ENCODE measurements around the gene RGMA. TPM values are rescaled to one million over a fixed set of nuclear protein-coding genes. Genes with fewer than 3 reads are reported as not detected.
"Not testable (repeated sequence)": the region's sequence is repeated elsewhere in the genome, so short reads cannot be mapped to it uniquely, and the experiment has no call there.

The RGMA gene
- total RNA-seq, 1 donor from 2014 or later = 11.4 TPM

DNA sequence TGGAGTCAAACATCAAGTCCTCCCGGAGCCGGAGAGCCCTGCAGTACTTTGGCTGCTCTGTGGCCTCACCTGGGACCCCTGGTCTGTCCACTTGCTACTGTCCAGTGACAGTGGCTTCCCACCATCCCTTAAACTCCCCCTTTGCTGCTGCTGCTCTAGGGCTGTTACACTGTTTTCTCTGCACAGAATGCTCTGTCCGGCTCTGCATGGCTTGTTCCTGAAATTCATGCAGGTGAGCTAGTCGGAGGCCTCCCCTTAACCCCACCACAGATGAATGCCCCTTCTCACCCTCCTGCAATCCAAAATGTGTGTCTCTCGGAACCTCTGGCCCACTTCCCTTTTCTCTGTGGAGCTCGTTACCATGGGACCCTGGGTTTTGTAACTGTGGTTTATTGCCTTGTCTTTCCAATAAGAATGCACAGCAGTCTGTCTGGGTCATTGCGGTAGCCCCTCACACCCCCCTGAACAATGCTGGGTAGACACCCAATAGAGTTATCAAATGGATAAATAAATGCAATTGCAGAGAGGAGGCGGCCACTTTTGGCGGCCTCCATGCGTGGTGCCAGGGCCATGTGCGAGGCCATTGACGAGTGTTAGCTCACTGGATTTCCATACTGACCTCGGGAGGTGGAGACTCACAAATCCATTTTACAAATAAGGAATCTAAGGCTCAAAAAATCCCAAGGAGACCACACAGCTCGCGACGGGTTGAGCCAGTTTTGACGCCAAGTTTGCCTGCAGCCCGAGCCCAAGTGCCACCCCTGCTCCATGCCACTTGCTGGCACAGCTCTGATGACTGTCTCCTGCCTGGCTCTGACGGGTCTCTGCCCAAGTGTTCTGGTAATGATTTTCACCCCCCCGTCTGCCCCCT is 48.5 kb downstream of the RGMA start:
- Mint-ChIP-seq H3K36me3 (ENCODE audit: insufficient read depth) (peaks cover 9% of the 10 kb centered on the region), H3K9me3 (ENCODE audit: low read depth) (no peaks in the 10 kb centered on the region), H3K27me3 (peaks cover 20% of the 10 kb centered on the region), H3K4me3 (ENCODE audit: low read depth) (no peak overlapping the region), H3K4me1 (ENCODE audit: low read depth) (no peaks in the 10 kb centered on the region), H3K27ac (no peak overlapping the region)
- TF ChIP-seq, protein P1, sequence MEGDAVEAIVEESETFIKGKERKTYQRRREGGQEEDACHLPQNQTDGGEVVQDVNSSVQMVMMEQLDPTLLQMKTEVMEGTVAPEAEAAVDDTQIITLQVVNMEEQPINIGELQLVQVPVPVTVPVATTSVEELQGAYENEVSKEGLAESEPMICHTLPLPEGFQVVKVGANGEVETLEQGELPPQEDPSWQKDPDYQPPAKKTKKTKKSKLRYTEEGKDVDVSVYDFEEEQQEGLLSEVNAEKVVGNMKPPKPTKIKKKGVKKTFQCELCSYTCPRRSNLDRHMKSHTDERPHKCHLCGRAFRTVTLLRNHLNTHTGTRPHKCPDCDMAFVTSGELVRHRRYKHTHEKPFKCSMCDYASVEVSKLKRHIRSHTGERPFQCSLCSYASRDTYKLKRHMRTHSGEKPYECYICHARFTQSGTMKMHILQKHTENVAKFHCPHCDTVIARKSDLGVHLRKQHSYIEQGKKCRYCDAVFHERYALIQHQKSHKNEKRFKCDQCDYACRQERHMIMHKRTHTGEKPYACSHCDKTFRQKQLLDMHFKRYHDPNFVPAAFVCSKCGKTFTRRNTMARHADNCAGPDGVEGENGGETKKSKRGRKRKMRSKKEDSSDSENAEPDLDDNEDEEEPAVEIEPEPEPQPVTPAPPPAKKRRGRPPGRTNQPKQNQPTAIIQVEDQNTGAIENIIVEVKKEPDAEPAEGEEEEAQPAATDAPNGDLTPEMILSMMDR (IDR thresholded peaks at IDR 0.05; ENCODE audit: unreplicated experiment) = no peak
- no peak for DNase-seq (ENCODE audit: low spot score, unreplicated experiment)

DNA sequence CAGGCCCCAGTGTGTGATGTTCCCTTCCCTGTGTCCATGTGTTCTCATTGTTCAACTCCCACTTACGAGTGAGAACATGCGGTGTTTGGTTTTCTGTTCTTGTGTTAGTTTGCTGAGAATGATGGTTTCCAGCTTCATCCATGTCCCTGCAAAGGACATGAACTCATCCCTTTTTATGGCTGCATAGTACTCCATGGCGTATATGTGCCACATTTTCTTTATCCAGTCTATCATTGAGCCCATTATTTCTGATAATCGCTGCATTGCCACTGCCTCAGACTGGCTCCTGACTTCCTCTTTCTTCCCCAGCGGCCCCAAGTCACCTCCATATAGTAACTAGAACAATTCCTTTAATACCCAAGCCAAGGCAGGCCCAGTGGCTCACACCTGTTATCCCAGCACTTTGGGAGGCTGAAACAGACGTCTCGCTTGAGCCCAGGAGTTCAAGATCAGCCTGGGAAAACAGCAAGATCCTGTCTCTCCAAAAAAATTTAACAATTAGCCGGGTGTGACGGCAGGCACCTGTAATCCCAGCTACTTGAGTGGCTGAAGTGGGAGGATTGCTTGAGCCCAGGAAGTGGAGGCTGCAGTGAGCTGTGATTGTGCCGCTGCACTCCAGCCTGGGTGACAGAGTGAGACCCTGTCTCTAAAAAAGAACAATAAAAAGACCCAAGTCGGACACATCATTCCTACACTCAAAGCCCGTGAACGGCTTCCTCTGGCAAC is 49.3 kb downstream of the RGMA start:
- not testable (repeated sequence) for H3K4me3 Mint-ChIP-seq (ENCODE audit: low read depth); H3K27ac Mint-ChIP-seq; H3K36me3 Mint-ChIP-seq (ENCODE audit: insufficient read depth); H3K4me1 Mint-ChIP-seq (ENCODE audit: low read depth); DNase-seq (ENCODE audit: low spot score, unreplicated experiment); H3K9me3 Mint-ChIP-seq (ENCODE audit: low read depth)
- peaks cover 24% of the 10 kb centered on the region for H3K27me3 Mint-ChIP-seq

DNA sequence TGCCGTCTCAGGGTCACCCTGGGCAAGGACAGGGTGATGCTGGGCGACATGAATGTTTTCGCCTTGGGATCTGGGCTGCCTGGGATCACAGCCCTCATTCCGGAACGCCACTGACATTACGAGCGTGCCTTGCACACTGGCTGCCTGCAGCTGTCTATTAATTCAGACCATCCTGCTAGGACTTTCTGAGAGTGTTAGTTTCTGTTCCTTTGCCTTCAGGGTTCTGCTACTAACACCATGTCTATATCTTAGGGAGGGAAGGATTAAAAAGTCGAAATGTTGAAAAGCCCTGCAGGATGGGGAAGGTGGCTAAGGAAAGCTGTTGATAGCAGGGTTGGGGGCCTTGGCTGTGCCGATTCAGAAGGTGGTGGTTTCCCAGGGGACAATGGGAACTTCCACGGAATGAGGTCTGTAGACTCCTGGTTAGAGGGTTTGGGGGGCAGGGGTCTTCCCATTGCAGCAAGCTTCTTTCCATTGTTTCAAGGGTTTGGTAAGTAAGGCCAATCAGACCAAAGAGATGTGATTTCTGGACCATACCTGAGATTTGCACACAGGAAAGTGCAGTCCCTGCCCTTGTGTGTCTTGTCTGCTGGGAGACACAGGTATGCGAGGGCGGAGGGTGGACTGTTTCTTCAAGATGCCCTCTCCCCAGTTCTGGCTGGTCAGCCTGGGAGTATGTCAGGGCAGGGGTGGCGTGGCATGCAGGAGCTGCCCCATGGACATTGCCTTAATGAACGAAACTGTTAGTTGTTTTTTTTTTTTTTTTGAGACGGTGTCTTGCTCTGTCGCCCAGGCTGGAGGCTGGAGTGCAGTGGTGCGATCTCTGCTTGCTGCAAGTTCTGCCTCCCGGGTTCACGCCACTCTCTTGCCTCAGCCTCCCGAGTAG is 50.9 kb downstream of the RGMA start:
- H3K4me1 Mint-ChIP-seq (ENCODE audit: low read depth) = no peaks in the 10 kb centered on the region
- H3K27ac Mint-ChIP-seq = no peak overlapping the region
- no peak for DNase-seq (ENCODE audit: low spot score, unreplicated experiment)
- TF ChIP-seq, protein P1 (IDR thresholded peaks at IDR 0.05; ENCODE audit: unreplicated experiment) = no peak
- no peak overlapping the region for H3K4me3 Mint-ChIP-seq (ENCODE audit: low read depth)
- H3K27me3 Mint-ChIP-seq = peaks cover 29% of the 10 kb centered on the region
- no peaks in the 10 kb centered on the region for H3K9me3 Mint-ChIP-seq (ENCODE audit: low read depth)
- H3K36me3 Mint-ChIP-seq (ENCODE audit: insufficient read depth) = peaks cover 1% of the 10 kb centered on the region

DNA sequence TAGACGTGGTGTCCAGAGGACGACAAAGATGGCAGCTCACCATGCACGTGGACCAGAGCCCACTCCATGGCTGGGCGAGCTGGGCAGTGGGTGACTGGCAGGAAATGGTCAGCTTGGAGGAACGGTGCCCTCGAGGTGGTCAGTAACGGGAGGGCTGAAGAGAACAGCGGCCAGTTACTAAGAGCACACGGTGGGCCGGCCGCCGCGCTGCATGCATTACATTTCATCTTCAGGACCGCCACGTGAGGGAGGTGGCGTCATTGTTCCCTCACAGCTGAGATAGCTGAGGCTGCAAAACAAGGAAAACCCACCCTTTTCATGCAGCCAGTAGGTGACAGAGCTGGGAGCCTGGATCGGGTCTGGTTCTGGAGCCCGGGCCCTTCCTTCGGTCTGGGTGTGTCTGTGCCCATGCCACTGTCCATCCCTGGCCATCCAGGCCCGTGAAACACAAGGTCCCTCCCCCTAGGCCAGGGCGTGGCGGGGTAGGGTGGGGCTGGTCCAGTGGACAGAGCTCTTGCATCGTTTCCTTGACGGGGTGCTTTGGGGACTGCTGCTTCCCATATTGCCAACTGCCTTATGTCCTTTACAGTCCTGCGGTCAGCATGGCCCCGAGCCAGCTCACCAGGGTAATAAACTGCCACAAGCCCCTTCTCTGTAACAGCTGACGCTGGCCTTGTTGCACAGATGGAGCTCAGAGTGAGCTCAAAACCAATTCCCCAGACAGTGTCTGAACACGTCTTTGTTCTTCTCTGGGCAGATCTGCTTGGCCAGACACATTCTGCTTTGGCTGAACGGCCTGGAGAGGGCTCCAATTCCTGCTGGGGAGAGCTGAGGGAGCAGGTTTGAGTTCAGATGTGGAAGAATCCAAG is 51.8 kb downstream of the RGMA start:
- Mint-ChIP-seq H3K36me3 (ENCODE audit: insufficient read depth) (no peaks in the 10 kb centered on the region), H3K9me3 (ENCODE audit: low read depth) (no peaks in the 10 kb centered on the region), H3K27ac (no peak overlapping the region), H3K4me1 (ENCODE audit: low read depth) (no peaks in the 10 kb centered on the region), H3K27me3 (peaks cover 33% of the 10 kb centered on the region), H3K4me3 (ENCODE audit: low read depth) (no peak overlapping the region)
- DNase-seq (ENCODE audit: low spot score, unreplicated experiment) = no peak
- TF ChIP-seq, protein P1 (IDR thresholded peaks at IDR 0.05; ENCODE audit: unreplicated experiment) = no peak

Measured in progenitor cell of endocrine pancreas (in vitro differentiated cells).